ENCODE results near the gene ARHGEF7.
"Not testable (repeated sequence)": the region's sequence is repeated elsewhere in the genome, so short reads cannot be mapped to it uniquely, and the experiment has no call there.

Gene ARHGEF7

GRCh38 chr13:111253365-111253872 is 138.3 kb downstream of the ARHGEF7 start:
- no peak for DNase-seq (ENCODE audit: low spot score)

- DNase-seq (ENCODE audit: low spot score): no peak
Observed at GRCh38 chr13:111255228-111255790, 140.2 kb downstream of the ARHGEF7 start.

GRCh38 chr13:111256458-111256857 is 141.3 kb downstream of the ARHGEF7 start:
- DNase-seq (ENCODE audit: low spot score): no peak

GRCh38 chr13:111256946-111257345 is 141.8 kb downstream of the ARHGEF7 start:
- DNase-seq (ENCODE audit: low spot score): no peak

- not testable (repeated sequence) for DNase-seq (ENCODE audit: low spot score)
Observed at GRCh38 chr13:111257899-111258298, 142.8 kb downstream of the ARHGEF7 start.

- DNase-seq (ENCODE audit: low spot score): no peak
Observed at GRCh38 chr13:111258637-111259036, 143.5 kb downstream of the ARHGEF7 start.

- DNase-seq (ENCODE audit: low spot score): no peak
Observed at GRCh38 chr13:111259058-111259457, 143.9 kb downstream of the ARHGEF7 start.

- DNase-seq (ENCODE audit: low spot score): no peak
Observed at GRCh38 chr13:111261326-111261725, 146.2 kb downstream of the ARHGEF7 start.

GRCh38 chr13:111262281-111262680 is 147.2 kb downstream of the ARHGEF7 start:
- DNase-seq (ENCODE audit: low spot score): no peak

- DNase-seq (ENCODE audit: low spot score): no peak
Observed at GRCh38 chr13:111262715-111263114, 147.6 kb downstream of the ARHGEF7 start.

GRCh38 chr13:111263566-111263965 is 148.5 kb downstream of the ARHGEF7 start:
- DNase-seq (ENCODE audit: low spot score): no peak

GRCh38 chr13:111265006-111265700 is 150.0 kb downstream of the ARHGEF7 start:
- no peak for DNase-seq (ENCODE audit: low spot score)

GRCh38 chr13:111265701-111266035 is 150.6 kb downstream of the ARHGEF7 start:
- no peak for DNase-seq (ENCODE audit: low spot score)

GRCh38 chr13:111267205-111267604 is 152.1 kb downstream of the ARHGEF7 start:
- no peak for DNase-seq (ENCODE audit: low spot score)

- no peak for DNase-seq (ENCODE audit: low spot score)
Observed at GRCh38 chr13:111267784-111268183, 152.7 kb downstream of the ARHGEF7 start.

GRCh38 chr13:111269508-111269907 is 154.4 kb downstream of the ARHGEF7 start:
- DNase-seq (ENCODE audit: low spot score): no peak

- no peak for DNase-seq (ENCODE audit: low spot score)
Observed at GRCh38 chr13:111270126-111270525, 155.0 kb downstream of the ARHGEF7 start.

- no peak for DNase-seq (ENCODE audit: low spot score)
Observed at GRCh38 chr13:111270765-111271698, 155.9 kb downstream of the ARHGEF7 start.

GRCh38 chr13:111272117-111272516 is 157.0 kb downstream of the ARHGEF7 start:
- no peak for DNase-seq (ENCODE audit: low spot score)

GRCh38 chr13:111275382-111275781 is 160.3 kb downstream of the ARHGEF7 start:
- no peak for DNase-seq (ENCODE audit: low spot score)

GRCh38 chr13:111275995-111276618 is 161.0 kb downstream of the ARHGEF7 start:
- DNase-seq (ENCODE audit: low spot score): no peak

- DNase-seq (ENCODE audit: low spot score): no peak
Observed at GRCh38 chr13:111278258-111278657, 163.1 kb downstream of the ARHGEF7 start.
